22Rv1 (cell line): ENCODE results near the gene LRRC4B.

Source experiments
- H3K27ac ChIP-seq: fragments of 450-650 bp; 2 replicates; pipeline ENCODE4 v1.5.1; 2017
- CTCF ChIP-seq: fragments of 450-650 bp; IDR thresholded peaks from 2 replicates; pipeline ENCODE4 v1.5.1; 2017; ENCODE audit warnings: mild to moderate bottlenecking
- ZFX ChIP-seq: fragments of 450-650 bp; IDR thresholded peaks from 2 replicates; pipeline ENCODE4 v1.6.1; 2017; ENCODE audit warnings: antibody characterized with exemption, borderline replicate concordance

Gene LRRC4B

GRCh38 chr19:50482271-50482855 lies 85.9 kb downstream of the LRRC4B start:
- TF ChIP-seq CTCF (no peak), ZFX (no peak)
- H3K27ac ChIP-seq, result no peak overlapping the region

- TF ChIP-seq ZFX (no peak), CTCF (no peak)
Measured at GRCh38 chr19:50481351-50482149, 86.7 kb downstream of the LRRC4B start.

GRCh38 chr19:50480281-50481111 lies 87.7 kb downstream of the LRRC4B start:
- no peak overlapping the region for H3K27ac ChIP-seq
- TF ChIP-seq ZFX, result no peak
- no peak for TF ChIP-seq CTCF

More at GRCh38 chr19:50481351-50482149, 86.7 kb downstream of the LRRC4B start:
- no peak overlapping the region for H3K27ac ChIP-seq

GRCh38 chr19:50479761-50480251 lies 88.4 kb downstream of the LRRC4B start:
- TF ChIP-seq ZFX (no peak), CTCF (no peak)

GRCh38 chr19:50478901-50479715 lies 89.1 kb downstream of the LRRC4B start:
- H3K27ac ChIP-seq, result no peak overlapping the region
- TF ChIP-seq ZFX, result no peak
- peak; percentile 58 for TF ChIP-seq CTCF

More at GRCh38 chr19:50479761-50480251, 88.4 kb downstream of the LRRC4B start:
- H3K27ac ChIP-seq, result no peak overlapping the region

DNA sequence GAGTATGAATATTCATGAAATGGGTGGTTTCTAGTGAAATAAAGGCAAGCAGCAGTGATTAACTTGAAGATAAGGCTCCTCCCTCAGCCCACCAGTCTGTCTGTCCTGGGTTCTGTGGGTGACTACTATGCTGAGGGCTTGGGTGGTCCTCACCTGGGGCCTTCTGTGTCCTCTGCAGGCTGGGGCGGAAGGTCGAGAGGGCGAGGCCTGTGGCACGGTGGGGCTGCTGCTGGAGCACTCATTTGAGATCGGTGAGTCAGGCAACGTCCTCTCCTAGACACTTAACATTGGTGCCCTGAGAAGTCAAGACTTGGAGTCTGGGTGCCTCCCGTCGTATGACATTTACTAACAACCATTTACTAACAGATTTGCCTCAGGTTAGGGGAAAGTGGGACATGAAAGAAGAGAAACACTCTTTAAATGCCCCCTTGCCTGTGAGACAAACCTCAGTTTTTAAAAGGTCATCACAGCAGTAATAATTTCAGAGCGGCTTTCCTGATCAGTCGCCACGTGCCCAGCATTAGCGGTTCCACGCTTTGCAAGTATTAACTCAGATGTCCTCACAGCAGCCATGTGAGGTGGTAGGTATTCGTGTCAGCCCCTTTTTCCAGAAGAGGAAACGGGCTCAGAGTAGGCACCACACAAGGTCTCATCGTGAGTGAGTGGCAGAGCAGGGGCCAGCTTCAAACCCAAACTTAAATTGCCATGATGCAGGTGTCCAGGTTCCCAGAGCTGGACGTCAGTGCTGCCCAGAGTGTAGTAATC lies 90.3 kb downstream of the LRRC4B start:
- no peak overlapping the region for H3K27ac ChIP-seq
- TF ChIP-seq CTCF (no peak), ZFX (no peak)
